ENCODE measurements around the gene ENDOV.

The ENDOV gene

DNA sequence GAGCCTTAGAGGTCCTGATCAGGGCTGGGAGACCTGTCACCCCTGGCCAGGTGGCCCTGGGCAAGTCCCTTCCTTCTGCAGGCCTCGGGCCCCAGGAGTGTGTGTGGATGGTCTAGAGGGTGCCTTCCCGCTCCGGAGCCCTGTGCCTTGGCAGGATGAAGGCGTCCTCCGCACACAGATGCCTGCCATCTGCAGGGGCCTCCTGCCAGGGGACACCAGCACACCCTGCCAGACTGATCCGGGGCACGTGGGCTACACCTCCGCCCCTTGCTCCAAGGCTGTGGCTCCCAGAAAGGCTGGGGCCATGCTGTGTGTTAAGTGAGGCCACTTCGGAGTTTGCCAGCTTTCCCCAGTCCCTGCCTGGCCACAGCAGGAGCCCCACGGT lies 30.8 kb downstream of the ENDOV start:
- in situ Hi-C loops (cut with HindIII; ENCODE audit: low sequenced_read_pairs) = no loop called here

DNA sequence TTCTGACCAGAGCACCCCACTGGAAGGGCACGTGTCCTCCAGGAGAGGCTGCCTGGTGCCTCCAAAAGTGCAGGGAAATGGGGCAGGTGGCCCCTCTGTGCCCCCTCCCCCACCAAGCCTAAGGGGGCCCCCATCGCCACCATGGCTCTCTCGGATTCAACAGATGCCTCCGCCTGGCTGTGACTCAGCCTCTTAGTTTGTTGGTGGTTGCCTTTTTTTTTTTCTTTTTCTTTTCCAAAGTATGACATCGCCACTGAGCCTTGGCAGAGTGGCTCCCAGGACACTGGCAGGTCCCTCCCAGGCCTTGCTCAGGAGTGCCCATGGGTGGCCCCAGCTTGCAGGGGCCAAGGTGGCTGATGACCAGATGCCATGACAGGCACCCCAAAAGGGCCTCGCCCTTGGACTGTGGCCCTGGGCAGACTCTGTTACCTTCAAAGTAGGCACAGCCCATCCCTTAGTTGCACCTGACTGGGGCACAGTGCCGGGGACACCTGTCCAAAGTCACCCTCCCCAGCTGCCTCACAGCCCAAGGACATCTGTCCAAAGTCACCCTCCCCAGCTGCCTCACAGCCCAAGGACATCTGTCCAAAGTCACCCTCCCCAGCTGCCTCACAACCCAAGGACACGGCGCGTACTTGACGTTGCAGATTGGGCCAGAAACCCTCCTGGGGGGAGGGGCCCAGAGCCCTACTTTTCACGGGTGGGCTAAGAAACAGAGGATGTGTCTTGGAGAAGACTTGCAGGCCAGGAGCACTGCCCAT lies 31.9 kb downstream of the ENDOV start:
- in situ Hi-C loops (cut with HindIII; ENCODE audit: low sequenced_read_pairs) = no loop called here

DNA sequence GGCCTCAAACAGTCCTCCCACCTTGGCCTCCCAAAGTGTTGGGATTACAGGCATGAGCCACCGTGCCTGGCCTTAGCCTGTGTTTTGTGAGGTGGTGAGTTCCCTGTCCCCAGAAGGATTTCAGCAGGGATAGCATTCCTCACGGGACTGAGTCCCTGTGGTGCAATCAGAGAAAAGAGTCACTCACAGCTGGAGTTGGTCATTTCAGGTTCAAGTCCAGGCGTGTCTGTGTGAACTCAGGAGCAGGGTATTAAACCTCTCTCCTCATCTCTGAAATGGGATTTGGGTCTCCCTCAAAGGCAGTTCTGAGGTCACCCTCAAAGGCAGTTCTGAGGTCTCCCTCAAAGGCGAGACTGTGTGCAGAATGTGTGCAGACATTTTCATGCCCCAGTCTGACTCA lies 32.8 kb downstream of the ENDOV start:
- in situ Hi-C loops (cut with HindIII; ENCODE audit: low sequenced_read_pairs) = no loop called here

DNA sequence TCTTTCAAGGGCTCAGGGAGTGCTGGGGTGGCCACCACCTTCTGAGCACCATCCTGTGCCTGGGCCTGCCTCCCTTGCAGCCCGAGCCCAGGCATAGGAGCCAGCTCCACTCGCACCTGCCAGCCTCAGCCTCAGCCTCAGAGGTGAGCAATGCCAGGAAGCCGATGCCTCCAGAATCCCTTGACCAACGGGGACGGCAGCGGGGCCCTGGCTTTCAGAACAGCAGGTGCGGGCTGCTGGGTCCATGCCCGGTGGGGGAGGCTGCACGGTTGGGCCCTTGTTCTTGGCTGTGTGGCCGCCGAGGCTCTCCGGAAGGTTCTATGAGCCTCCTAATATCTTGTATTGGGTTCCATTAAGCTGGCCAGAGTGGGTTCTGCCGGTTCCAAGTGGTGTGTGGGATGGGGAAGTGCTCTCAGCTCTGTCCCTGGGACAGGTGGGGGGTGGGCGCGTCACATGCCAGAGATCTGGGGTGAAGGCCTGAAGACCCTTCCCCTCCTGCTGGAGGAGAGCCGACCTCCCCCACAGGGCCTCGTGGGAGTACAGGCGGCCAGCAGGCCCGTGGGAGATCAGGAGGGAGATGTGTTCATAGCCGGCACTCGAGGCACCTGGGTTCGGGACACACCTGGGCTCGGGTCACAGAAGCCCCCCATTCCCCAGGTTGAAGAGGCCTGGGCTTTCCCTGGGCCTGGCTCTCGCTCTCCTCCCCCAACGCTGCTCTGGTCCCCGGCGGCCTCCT lies 34.4 kb downstream of the ENDOV start:
- in situ Hi-C loops (cut with HindIII; ENCODE audit: low sequenced_read_pairs) = no loop called here

DNA sequence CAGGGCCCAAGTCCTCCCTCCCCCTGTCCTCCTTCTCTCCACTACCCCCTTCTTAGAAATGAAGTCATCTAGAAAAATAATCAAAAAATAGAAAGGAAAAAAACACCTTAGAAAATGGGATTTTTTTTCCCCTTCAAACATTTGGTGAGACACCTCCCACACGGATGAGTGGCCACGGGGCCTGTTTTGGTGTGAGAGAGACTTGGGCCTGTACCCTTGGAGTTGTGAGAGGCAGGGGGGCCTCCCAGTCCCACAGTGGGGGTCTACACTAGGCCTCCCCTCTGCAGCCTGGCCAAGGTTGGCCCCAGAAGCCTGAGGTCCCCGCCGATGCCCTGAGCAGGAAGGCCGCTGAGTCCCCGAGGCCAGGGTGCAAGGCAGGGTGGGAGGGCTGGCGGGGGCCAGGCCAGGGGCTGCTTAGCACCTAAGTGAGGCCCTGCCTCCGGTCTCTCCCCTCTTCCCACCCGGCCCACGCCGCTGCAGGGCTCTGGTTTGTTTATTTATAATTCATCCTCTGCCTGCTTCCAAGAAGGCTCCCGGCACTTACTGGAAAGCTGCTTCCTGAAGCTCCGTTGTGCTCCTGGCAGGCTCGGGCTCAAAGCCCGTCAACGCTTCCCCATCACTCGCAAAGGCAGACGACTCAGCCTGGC lies 35.1 kb downstream of the ENDOV start:
- in situ Hi-C loops (cut with HindIII; ENCODE audit: low sequenced_read_pairs) = no loop called here

DNA sequence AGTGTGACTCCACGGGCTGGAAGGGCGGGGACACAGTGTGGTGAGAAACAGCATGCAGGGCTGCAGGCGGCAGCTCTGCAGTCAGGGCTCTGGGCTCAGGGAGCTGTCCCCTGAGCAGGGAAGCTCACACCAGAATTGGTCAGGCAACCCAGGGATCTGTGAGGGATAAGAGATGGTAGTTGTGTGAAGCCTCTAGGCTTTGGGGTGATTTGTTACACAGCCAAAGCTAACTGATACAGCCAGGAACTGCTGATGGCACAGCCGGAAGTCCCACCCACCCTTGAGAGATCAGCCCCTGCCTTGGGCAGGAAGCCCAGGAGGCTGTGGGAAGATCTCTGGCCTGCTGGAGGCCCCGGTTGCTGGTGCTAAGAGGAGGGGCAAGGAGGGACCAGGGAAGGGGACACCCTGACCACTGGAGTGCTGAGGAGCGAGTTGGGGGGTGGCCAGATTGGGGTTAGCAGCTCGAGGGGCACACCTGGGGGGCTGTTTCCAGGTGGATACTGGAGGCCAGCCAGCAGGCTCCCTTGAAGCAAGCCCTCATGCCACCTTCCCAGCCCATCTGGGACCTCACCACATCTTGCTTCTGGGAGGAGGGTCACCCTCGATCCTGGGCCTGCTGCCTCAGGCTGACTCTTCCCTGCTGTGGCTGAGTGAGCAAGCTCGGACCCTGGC lies 36.3 kb downstream of the ENDOV start:
- in situ Hi-C loops (cut with HindIII; ENCODE audit: low sequenced_read_pairs) = no loop called here

DNA sequence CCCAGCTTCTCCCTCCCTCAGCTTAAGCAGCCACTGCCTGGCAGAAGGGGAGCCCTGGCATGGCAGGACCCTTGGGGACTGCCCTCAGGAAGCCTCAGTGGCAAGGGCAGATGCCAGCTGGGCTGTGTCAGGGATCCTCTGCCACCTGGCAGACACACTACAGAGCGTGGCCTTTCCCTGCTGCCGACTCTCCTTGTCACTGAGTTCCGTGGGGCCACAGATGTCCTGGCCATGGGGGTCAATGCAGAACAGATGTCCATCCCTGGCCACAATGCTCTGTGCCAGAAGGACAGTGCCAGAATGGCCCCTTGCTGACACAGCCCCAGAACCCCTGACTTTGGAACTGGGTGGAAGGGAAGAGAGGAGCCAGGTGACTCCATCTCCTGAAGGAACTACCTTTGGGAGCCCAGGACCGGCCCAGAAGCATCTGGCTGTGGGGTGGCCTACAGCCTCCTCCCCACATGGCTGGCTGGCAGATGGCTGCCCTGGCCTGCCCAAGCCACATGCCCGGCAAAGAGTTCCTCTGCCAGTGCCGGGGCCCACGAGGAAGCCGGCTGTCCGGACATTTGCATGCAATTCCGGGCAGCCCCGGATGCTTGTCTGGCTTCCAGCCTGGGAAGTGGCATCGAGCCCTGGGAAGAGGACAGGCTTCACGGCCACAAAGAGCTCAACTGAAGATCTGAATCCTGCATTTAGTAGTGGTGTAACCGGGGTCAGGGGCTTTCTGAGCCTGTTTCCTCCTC lies 37.4 kb downstream of the ENDOV start:
- in situ Hi-C loops (cut with HindIII; ENCODE audit: low sequenced_read_pairs) = no loop called here

DNA sequence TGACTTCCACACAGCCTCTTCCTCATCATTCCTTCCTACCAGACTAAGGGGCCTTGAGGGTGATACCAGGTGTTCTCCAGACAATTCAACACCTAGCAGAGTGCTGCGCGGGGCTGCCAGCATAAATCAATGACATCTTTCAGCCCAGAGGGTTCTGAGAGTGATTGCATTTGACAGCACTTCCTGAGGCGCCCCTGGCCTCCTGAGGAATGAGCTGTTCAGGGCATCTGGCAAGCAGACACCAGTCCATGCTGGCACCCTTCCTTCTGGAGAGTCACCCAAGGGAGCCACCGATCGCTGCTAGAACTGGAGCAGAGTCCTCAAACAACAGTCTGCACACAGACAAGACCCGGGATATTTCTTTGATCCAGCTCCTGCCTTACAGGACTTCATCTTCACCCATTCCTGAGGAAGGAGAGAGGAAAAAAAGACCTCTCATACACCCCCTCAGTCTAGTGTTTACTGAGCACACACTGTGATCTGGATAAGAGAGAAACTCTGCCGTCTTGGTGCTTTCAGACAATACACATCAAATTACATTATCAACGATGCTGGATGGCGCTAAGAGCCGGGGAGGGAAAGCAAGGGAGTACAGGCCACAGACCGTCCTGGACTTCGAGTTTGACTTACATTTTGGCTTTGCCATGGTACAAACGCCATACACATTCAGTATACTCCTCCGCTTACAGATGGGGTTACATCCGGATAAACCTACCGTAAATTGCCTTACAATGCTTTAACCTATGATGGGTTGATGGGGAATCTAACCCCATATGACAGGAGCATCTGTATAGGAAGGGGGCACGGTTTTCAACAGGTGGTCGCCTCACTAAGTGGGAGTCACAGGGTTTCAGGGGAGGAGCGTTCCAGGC lies 38.4 kb downstream of the ENDOV start:
- in situ Hi-C loops (cut with HindIII; ENCODE audit: low sequenced_read_pairs) = no loop called here

DNA sequence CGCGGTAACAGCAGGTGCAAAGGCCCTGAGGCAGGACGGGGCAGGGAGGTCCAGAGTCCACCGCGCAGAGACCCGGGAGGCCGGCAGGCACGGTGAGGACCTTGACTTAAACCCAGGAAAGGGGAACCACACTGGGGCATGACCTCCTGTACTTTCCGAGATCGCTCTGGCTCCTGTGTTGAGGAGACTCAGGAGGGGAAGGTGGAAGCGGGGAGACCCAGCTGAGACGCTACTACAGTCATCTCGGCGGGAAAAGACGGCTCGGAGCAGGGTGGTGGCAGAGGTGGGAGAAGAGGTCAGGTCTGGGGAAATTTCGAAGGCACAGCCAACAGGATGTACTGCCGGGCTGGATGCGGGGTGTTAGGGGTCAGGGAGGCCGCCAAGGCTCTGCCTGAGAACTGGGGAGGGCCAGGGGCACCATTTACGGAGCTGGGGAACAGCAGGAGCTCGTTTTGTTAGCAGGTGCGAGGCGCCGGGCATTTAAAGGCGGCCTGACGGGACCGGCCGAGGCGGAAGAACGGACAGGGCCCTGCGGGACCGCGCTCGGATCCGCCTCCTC lies 39.1 kb downstream of the ENDOV start:
- in situ Hi-C loops (cut with HindIII; ENCODE audit: low sequenced_read_pairs) = no loop called here

DNA sequence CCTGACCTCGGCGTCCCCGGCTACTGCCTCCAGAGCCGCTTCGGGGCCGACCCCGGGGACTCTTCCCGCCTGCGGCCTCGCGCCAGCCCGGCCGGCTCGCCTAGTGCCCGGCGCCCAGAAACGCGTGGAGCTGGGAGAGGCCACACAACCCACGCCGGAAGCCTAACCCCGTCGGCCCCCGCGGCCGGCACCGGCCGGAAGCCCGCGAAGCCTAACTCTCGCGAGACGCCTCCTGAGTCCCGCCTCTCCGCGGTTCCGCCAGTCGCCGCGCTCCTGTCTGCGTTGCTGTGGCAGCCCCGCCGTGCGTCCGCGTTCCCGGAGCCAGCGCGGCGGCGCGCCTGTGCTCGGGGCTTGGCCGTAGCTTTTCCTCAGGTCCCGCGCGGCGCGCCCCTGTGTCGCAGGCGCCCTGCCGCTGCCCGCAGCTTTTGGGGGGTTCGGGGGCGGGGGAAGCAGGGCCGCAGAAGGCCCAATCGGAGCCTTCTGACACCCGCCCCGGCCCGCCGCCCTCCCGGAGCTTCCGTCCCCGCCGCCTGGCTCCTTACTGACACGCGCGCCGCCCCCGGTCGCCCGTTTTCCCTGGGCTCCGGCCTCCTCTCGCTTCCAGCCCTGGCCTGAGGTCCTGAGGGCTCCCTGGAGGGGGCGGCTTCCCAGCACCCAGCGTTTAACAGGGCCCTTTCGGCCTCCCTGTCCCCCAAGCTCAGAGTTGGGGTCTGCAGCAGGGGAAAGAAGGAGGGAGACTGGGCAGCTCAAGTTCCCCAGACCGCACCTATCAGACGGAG lies 39.8 kb downstream of the ENDOV start:
- in situ Hi-C loops (cut with HindIII; ENCODE audit: low sequenced_read_pairs) = no loop called here

DNA sequence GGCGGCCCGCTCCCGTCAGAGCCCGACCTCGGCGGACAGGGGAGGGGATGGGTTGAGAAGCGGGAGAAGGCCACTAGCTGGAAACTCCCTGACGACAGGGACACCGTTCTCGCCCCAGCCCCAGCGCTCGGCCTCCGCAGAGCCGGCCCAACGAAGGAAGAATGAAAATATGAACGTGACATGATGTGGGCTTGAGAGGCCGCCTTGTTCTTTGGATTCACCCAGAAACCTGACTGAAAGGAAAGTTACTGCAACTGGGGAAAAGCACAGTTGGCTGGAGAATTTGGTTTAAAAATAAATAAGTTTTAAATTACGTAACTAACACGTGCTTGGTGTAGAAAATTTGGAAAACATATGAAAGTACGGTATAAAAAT lies 40.4 kb downstream of the ENDOV start:
- in situ Hi-C loops (cut with HindIII; ENCODE audit: low sequenced_read_pairs) = no loop called here

DNA sequence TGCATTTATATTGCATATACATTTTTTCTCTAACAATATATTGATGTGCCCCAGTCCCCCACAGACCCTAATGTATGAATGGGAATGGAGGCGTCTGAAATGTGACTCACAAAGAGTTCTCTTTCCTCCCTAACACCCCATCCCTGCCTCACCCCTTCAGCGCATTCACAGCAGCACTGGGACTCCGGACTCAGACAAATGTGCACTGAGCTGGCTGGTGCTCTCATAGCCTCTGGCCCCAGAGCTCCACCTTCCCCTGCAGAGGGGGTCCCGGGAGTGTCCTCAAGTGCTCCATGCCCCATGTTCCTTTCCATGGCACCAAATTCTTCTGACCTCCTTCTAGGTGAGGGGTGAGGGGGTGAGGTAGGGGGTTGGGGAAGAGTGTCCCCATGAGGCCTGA lies 40.8 kb downstream of the ENDOV start:
- in situ Hi-C loops (cut with HindIII; ENCODE audit: low sequenced_read_pairs) = no loop called here

DNA sequence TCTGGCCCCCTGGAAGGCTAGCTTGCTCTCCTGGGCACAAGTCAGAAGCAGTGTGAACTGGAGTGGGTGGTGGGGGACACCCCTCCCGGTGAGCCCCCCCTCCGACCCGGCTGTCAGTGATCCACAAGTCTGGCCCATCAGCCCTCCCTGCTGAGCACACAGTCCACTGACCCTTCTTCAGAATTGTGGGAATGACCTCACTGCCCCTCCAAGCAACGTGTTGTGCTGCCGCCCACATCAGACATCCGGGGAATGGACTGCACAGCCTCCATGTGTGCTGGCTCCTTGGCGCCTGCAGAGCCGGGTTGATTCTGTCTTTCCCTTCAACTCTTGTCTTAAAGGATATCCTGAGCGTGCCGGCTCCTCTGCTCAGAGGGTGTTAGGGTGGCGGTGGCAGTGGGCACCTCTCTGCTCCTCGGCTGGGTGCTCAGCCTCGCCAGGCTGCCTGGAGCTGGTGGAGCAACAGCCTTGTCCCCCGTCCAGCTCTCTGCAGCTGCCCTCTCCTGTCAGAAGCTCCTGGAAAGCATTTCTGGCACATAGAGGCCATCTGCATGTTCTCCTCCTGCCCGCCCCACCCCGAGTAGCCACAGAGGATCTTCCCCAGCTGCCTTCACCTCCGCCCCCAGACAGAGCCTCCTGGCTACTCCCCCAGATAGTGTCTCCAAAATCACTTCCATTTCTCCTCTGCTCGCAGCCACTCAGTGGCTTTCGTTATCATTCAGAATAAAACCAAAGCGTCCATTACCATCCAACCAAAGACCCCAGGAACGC lies 41.7 kb downstream of the ENDOV start:
- in situ Hi-C loops (cut with HindIII; ENCODE audit: low sequenced_read_pairs) = no loop called here

DNA sequence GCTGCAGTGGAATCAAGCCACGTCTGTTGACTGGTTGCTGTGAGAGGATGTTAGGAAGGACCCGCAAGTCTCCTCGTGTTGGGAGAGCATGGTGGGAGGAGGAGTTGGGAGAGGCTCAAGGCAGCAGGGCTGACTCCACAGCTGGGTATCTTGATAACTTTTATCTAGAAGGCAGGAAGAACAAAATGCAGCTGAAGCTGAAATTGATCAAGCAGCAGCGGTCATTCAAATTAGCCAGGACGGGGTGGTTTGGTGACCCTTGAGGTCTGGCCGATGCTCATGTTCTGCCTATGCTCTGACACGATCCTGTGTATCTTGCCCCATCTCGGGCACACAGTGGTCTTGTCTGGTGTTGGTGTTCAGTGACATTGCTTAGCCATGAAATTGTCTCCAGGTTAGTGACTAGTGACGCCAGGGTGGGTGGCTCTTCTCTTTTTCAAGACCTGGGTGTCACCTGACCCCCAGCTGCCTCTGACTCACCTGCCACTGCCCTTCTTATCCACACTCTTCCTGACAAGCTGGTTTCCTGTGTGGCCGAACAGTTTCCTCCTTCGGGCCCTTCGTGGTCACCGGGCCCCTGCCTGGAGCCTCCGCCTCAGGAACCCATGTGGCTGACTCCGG lies 42.4 kb downstream of the ENDOV start:
- in situ Hi-C loops (cut with HindIII; ENCODE audit: low sequenced_read_pairs) = no loop called here

DNA sequence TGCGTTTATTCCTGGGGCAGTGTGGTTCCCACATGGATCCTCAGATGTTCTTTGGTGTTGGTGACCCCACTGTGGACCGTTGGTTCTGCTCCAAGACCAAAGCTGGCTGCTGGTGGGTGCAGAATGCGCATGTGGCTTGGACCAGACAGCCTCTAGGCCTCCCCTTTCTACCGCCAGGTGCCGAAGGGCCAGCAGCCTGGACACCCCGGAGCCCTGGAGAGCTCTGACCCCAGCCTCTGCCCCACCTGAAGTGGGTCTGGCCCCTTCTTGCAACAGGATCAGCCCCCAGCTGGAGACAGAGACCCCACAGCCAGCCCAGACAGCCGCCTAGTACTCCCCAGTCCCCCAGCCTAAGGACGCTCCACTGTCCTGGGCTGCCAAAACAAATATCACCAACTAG lies 43.0 kb downstream of the ENDOV start:
- in situ Hi-C loops (cut with HindIII; ENCODE audit: low sequenced_read_pairs) = no loop called here

DNA sequence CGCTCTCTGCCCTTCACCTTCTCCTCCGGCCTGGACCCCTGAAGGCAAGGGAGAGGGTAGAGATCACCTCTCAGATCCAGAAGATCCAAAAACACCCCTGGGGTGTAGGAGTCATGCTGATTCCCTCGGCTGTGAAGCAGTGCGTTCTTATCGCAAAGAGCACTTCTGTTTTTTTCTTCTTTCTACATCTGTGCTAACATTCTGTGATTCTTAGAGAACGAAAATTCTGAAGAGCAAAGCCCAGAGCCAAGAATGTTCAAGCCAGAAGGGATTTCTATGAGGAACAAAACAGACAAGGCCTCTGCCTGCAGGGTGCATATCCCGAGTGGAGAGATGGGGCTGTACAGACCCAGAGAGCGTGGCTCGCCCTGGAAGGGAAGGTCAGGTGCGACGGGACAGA lies 44.3 kb downstream of the ENDOV start:
- in situ Hi-C loops (cut with HindIII; ENCODE audit: low sequenced_read_pairs) = no loop called here

DNA sequence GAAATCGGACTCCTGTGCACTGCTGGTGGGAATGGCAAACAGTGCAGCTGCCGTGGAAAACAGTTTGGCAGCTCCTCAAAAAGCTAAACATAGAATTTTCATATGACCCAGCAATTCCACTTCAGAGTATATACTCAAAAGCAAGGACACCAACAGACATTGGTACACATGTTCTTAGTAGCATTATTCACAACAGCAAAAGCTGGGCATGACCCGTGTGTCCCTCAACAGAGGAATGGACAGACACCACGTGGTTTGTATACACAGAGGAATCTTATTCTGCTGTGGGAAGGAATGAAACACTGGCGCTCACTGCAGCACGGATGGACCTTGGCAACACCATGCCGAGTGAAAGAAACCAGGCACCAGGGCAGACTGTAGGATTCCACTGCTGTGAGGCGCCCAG lies 45.5 kb downstream of the ENDOV start:
- in situ Hi-C loops (cut with HindIII; ENCODE audit: low sequenced_read_pairs) = no loop called here

Measured in DLD1 (cell line).